BJ (cell line): ENCODE measurements around the gene PSD2. TPM values are rescaled to one million over a fixed set of nuclear protein-coding genes. Genes with fewer than 3 reads are reported as not detected.

Source experiments
- CTCF ChIA-PET: fragments of 350-600 bp; formaldehyde crosslinking; extraction: SDS; loops from one replicate; lab custom pipeline; 2021; ENCODE audit warnings: antibody characterized with exemption, inconsistent platforms; lab: Yijun Ruan, JAX
- POLR2A ChIA-PET: fragments of 300-600 bp; sonication (Branson Sonifier 250); formaldehyde crosslinking; extraction: SDS; loops from one replicate; lab custom pipeline; 2021; ENCODE audit warnings: antibody characterized with exemption; lab: Charles Lee
- DNase-seq: peaks from one replicate; pipeline ENCODE4 v3.0.0-alpha.2; 2011; ENCODE audit warnings: low read depth
- H3K27me3 ChIP-seq: 2 replicates; pipeline ENCODE4 v1.6.0; 2011; ENCODE audit warnings: low read length; ENCODE audit not compliant: control insufficient read depth, insufficient read depth
- H3K36me3 ChIP-seq: 2 replicates; pipeline ENCODE4 v1.5.1; 2011; ENCODE audit warnings: low read length; ENCODE audit not compliant: control insufficient read depth, insufficient read depth
- H3K4me3 ChIP-seq: 2 replicates; pipeline ENCODE4 v1.5.1; 2011; ENCODE audit warnings: low read depth, mild to moderate bottlenecking, control low read depth, low read length
- CTCF ChIP-seq: IDR thresholded peaks from 2 replicates; pipeline ENCODE4 v1.5.1; 2011; ENCODE audit warnings: low read depth, mild to moderate bottlenecking, control low read depth, inconsistent platforms, low read length, moderate library complexity; ENCODE audit not compliant: insufficient read depth
- polyA plus RNA-seq: library from polyadenylated mRNA; depleted of rRNA; stranded (reverse); fragments of >200 nt; gene quantifications from 2 replicates; pipeline ENCODE4 v1.2.3, GENCODE V29; 2011

The PSD2 gene
- polyA plus RNA-seq, 1 experiment = 0.04 TPM

- no peak overlapping the region for H3K4me3 ChIP-seq
- DNase-seq = no peak
- peaks cover 14% of the 10 kb centered on the region for H3K27me3 ChIP-seq
- no peak for TF ChIP-seq CTCF
- CTCF ChIA-PET = interaction anchor here (0.7 to 6.0 kb wide), 6 partner anchors 10 to 57 kb away, joined by 3 to 64 read pairs (median 4); no protein-coding TSS in a partner anchor
- POLR2A ChIA-PET = no interaction called here
- no peaks in the 10 kb centered on the region for H3K36me3 ChIP-seq
Measured at GRCh38 chr5:139843991-139844390, 48.4 kb downstream of the PSD2 start.

- H3K4me3 ChIP-seq = no peak overlapping the region
- no peak for DNase-seq
- no peaks in the 10 kb centered on the region for H3K36me3 ChIP-seq
- CTCF ChIA-PET = interaction anchor here (0.7 to 6.0 kb wide), 9 partner anchors 10 to 79 kb away, joined by 3 to 64 read pairs (median 4); no protein-coding TSS in a partner anchor
- peak; percentile 84 for TF ChIP-seq CTCF
- POLR2A ChIA-PET = no interaction called here
- peaks cover 16% of the 10 kb centered on the region for H3K27me3 ChIP-seq
Measured at GRCh38 chr5:139844472-139845145, 49.0 kb downstream of the PSD2 start.

- peaks cover 20% of the 10 kb centered on the region for H3K27me3 ChIP-seq
- ChIA-PET CTCF (interaction anchor here (0.6 to 6.0 kb wide), 8 partner anchors 15 to 80 kb away, joined by 3 to 64 read pairs (median 3); partner anchors contain the start of gene PSD2), POLR2A (no interaction called here)
- no peaks in the 10 kb centered on the region for H3K36me3 ChIP-seq
- no peak for TF ChIP-seq CTCF
- H3K4me3 ChIP-seq = no peak overlapping the region
- DNase-seq = no peak
Measured at GRCh38 chr5:139845846-139846681, 50.5 kb downstream of the PSD2 start.

- H3K27me3 ChIP-seq = peaks cover 20% of the 10 kb centered on the region
- POLR2A ChIA-PET = no interaction called here
- no peaks in the 10 kb centered on the region for H3K36me3 ChIP-seq
- CTCF ChIA-PET = interaction anchor here (0.9 to 3.6 kb wide), 4 partner anchors 16 to 212 kb away, joined by 3 to 27 read pairs (median 4); no protein-coding TSS in a partner anchor
- no peak overlapping the region for H3K4me3 ChIP-seq
- DNase-seq = no peak
- TF ChIP-seq CTCF = no peak
Measured at GRCh38 chr5:139847091-139847490, 51.5 kb downstream of the PSD2 start.

GRCh38 chr5:139847790-139848507 is 52.3 kb downstream of the PSD2 start:
- peaks cover 18% of the 10 kb centered on the region for H3K27me3 ChIP-seq
- ChIA-PET POLR2A (no interaction called here), CTCF (interaction anchor here (0.9 to 3.6 kb wide), 4 partner anchors 16 to 213 kb away, joined by 3 to 27 read pairs (median 4); no protein-coding TSS in a partner anchor)
- H3K36me3 ChIP-seq = no peaks in the 10 kb centered on the region
- no peak overlapping the region for H3K4me3 ChIP-seq
- TF ChIP-seq CTCF = no peak
- no peak for DNase-seq
